Measurements from ENCODE around the gene ARID1A. TPM values are rescaled to one million over a fixed set of nuclear protein-coding genes. Genes with fewer than 3 reads are reported as not detected.

ARID1A gene
- total RNA-seq, 1 experiment from 2014 or later: 60.5 TPM

DNA sequence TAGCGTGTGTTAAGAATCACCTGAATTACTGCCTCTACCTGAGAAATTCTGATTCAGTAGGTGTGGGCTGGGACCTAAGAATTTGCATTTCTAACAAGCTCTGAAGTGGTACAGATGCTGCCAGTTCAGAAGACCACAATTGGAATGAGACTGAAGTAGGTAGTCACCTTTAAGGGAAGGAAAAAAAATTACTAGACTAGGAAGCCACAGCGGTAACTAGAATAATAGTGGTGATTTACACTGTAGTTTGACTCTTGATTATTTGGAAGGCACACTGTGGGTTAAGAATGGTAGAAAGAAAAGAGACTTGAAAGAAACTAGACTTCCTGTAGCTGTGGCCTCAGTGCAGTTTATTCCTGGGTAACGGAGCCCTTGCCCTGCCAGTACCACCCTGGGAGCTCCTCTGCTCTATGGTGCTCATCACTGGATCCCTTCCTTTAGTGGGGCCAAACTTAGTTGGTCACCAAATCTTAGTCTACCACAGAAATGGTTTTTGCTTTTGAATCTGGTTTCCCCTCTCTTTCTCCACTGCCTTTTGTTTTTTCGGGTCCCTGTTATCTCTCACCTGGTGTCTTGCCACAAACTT, 43.6 kb downstream of the ARID1A start:
- no peaks in the 10 kb centered on the region for H4K20me1 ChIP-seq (ENCODE audit: insufficient read depth)
- H2AFZ ChIP-seq: no peak overlapping the region
- peaks cover 11% of the 10 kb centered on the region; the same call in 1 of the 2 replicates for H3F3A ChIP-seq (ENCODE audit: insufficient read depth, low read depth)
- POLR2A ChIA-PET (ENCODE audit: unreplicated experiment): no interaction called here
- no peaks in the 10 kb centered on the region for H3K27me3 ChIP-seq (ENCODE audit: insufficient read depth, low read depth)
- DNase-seq: no peak
- BruUV-seq (replicated peaks): no TSS peak
- no peak overlapping the region for H3K4me2 ChIP-seq
- H3K4me3 ChIP-seq: no peak overlapping the region
- CTCF ChIA-PET: no interaction called here
- peaks cover 15% of the 10 kb centered on the region for H3K4me1 ChIP-seq (replicated peaks; ENCODE audit: insufficient read depth)
- no peak overlapping the region for H3K27ac ChIP-seq
- H3K79me2 ChIP-seq (ENCODE audit: low read depth): peaks cover 20% of the 10 kb centered on the region
- no peaks in the 10 kb centered on the region for H3K9me2 ChIP-seq (ENCODE audit: insufficient read depth)
- intact Hi-C loops (cut with micrococcal nuclease; ENCODE audit: unreplicated experiment): no loop called here
- H3K9me3 ChIP-seq (ENCODE audit: insufficient read depth, low read depth): no peaks in the 10 kb centered on the region
- H3K36me3 ChIP-seq (ENCODE audit: low read depth): peaks cover 3% of the 10 kb centered on the region
- TF ChIP-seq, protein P1, sequence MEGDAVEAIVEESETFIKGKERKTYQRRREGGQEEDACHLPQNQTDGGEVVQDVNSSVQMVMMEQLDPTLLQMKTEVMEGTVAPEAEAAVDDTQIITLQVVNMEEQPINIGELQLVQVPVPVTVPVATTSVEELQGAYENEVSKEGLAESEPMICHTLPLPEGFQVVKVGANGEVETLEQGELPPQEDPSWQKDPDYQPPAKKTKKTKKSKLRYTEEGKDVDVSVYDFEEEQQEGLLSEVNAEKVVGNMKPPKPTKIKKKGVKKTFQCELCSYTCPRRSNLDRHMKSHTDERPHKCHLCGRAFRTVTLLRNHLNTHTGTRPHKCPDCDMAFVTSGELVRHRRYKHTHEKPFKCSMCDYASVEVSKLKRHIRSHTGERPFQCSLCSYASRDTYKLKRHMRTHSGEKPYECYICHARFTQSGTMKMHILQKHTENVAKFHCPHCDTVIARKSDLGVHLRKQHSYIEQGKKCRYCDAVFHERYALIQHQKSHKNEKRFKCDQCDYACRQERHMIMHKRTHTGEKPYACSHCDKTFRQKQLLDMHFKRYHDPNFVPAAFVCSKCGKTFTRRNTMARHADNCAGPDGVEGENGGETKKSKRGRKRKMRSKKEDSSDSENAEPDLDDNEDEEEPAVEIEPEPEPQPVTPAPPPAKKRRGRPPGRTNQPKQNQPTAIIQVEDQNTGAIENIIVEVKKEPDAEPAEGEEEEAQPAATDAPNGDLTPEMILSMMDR (conservative IDR thresholded peaks at IDR 0.05): no peak
- TF ChIP-seq EZH2 (IDR thresholded peaks at IDR 0.05; ENCODE audit: low read depth): no peak

DNA sequence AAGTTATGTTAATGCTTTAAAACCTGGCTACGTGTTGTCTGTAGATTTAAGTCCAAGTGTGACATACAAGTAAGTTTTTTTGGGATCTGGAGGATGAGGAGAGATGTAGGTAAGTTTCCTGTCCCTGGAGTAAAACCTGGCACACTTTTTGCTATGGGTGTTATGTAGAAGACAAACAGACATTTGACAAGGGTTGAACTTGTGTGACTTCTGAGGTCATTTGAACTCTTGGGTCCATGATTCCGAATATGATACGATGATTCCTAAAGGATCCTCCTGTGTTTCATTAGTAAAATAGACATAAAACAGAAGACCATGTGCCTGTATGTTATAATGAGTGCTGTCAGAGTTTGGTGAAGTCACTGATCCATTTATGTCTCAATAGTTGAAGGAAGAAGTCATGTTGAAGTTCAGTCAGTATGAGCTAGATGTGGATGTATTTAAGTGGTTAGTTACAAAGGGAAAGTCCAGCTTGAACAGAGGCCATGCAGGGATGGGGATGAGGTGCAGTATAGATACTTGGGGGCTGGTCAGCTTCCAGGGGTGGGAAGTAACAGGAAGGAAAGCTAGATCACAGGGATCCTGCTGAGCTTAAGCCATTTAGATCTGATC, 44.3 kb downstream of the ARID1A start:
- peaks cover 3% of the 10 kb centered on the region for H3K36me3 ChIP-seq (ENCODE audit: low read depth)
- H3K27ac ChIP-seq: no peak overlapping the region
- H3K79me2 ChIP-seq (ENCODE audit: low read depth): peaks cover 15% of the 10 kb centered on the region
- H3K27me3 ChIP-seq (ENCODE audit: insufficient read depth, low read depth): no peaks in the 10 kb centered on the region
- H3F3A ChIP-seq (ENCODE audit: insufficient read depth, low read depth): peaks cover 4% of the 10 kb centered on the region; the same call in 1 of the 2 replicates
- intact Hi-C loops (cut with micrococcal nuclease; ENCODE audit: unreplicated experiment): no loop called here
- H2AFZ ChIP-seq: no peak overlapping the region
- TF ChIP-seq, protein P1 (conservative IDR thresholded peaks at IDR 0.05): no peak
- no peak for TF ChIP-seq EZH2 (IDR thresholded peaks at IDR 0.05; ENCODE audit: low read depth)
- POLR2A ChIA-PET (ENCODE audit: unreplicated experiment): no interaction called here
- CTCF ChIA-PET: interaction anchor here (0.5 kb wide), 1 partner anchor 278 kb away, joined by 6 read pairs; no protein-coding TSS in a partner anchor
- H4K20me1 ChIP-seq (ENCODE audit: insufficient read depth): no peaks in the 10 kb centered on the region
- no peak overlapping the region for H3K4me3 ChIP-seq
- no peaks in the 10 kb centered on the region for H3K9me3 ChIP-seq (ENCODE audit: insufficient read depth, low read depth)
- no peak overlapping the region for H3K4me2 ChIP-seq
- peaks cover 8% of the 10 kb centered on the region for H3K4me1 ChIP-seq (replicated peaks; ENCODE audit: insufficient read depth)
- no peaks in the 10 kb centered on the region for H3K9me2 ChIP-seq (ENCODE audit: insufficient read depth)
- BruUV-seq (replicated peaks): no TSS peak
- DNase-seq: no peak

DNA sequence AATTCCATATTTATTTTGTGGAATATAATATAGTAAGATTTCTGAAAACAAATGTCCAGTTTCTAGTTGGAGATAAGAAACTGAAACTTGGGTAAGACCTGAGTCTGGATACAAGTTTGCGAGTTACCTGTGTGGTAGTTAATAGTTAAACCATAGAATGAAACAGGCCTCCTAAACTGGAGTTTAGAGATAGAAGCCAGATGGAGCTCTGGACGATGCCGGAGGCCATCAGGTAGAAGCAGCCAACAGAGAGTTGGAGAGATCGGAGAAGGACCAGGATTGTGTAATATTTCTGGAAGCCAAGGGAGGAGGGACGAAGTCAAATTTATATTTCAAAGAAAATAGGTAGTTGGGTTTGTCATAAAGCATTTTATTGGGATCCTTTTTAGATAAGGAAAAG, 45.1 kb downstream of the ARID1A start:
- no peak overlapping the region for H2AFZ ChIP-seq
- intact Hi-C loops (cut with micrococcal nuclease; ENCODE audit: unreplicated experiment): no loop called here
- H3K4me1 ChIP-seq (replicated peaks; ENCODE audit: insufficient read depth): no peaks in the 10 kb centered on the region
- H3K27me3 ChIP-seq (ENCODE audit: insufficient read depth, low read depth): no peaks in the 10 kb centered on the region
- no peaks in the 10 kb centered on the region for H3K9me2 ChIP-seq (ENCODE audit: insufficient read depth)
- H3F3A ChIP-seq (ENCODE audit: insufficient read depth, low read depth): no peaks in the 10 kb centered on the region
- H4K20me1 ChIP-seq (ENCODE audit: insufficient read depth): no peaks in the 10 kb centered on the region
- no peak overlapping the region for H3K4me3 ChIP-seq
- TF ChIP-seq EZH2 (IDR thresholded peaks at IDR 0.05; ENCODE audit: low read depth): no peak
- TF ChIP-seq, protein P1 (conservative IDR thresholded peaks at IDR 0.05): no peak
- BruUV-seq (replicated peaks): no TSS peak
- H3K79me2 ChIP-seq (ENCODE audit: low read depth): peaks cover 7% of the 10 kb centered on the region
- POLR2A ChIA-PET (ENCODE audit: unreplicated experiment): no interaction called here
- H3K9me3 ChIP-seq (ENCODE audit: insufficient read depth, low read depth): no peaks in the 10 kb centered on the region
- no peak overlapping the region for H3K4me2 ChIP-seq
- no peak overlapping the region for H3K27ac ChIP-seq
- CTCF ChIA-PET: no interaction called here
- no peak for DNase-seq
- peaks cover 3% of the 10 kb centered on the region for H3K36me3 ChIP-seq (ENCODE audit: low read depth)

All from PC-9 (cell line).